Activated T-cell treated with anti-CD3 and anti-CD28 coated beads, Interleukin-2, amount 50 U/mL, for 48 hours (primary cell): ENCODE results near the gene IL17RC.
A peak's percentile ranks its signal among the peaks of the same experiment; 100 is the strongest.

Experiments
- DNase-seq, 2 experiments: peaks; one replicate each; pipeline ENCODE4 v3.0.0-alpha.2; 2020

Gene IL17RC

DNA sequence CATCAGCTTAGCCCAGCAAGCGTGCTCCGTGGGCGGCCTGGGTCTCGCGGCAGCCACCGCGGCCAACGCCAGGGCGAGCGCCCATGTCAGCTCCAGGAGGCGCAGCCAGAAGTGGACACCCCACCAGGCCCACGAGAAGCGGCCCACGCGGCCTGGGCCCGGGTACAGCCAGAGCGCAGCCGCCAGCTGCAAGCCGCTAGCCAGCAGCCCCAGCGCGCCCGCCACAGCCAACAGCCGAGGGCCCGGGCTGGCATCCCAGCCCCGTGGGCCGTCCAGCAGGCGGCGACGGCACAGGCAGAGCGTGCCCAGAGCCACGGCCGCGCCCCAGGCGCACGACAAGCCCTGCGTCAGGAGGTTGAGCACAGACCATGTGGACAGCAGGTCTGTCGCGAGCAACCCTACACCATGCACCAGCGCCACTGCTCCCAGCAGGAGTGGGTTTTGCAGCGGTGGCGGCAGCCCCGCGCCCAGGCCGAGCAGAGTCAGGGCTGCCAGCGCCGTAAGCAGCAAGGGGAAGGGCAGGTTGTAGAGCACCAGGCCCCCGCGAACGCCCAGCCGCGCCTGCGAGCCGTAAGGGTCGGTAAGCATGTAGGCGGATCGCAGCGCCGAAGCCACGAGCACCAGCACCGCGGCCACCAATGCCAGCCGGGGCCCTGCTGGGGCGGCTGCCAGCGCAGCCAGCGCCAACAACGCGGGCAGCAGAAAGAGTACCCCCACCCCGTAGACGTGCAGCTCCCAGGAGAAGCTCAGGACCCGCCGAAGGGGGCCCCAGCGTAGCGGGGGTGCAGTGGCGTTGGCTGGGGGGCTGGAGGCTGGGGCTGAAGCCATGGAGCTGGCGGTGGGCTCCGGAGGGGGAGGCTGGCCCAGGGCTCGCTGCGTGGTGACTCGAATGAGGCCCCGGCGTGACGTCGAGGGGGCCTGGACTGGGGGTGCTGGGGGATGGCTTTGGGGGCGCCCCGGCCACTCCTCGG lies 30.4 kb downstream of the IL17RC start:
- DNase-seq = no peak

DNA sequence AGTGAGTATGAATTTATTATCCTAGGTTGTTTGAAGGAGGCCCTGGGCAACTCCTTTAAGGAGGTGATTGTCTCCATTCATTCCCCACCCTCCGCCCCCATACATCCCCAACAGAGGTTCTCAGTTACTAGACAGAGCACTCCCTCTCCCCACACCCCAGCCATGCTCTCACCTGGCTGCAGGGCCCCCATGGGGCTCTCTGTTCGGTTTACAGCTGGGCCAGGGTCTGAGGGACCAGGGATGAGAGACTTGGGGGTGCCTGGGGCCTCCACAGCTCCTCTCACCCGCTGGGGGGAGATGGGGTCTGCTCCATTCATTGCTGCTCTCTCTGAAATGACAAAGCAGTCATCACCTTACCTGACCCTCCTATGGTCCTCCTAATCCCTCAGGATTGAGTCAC lies 31.7 kb downstream of the IL17RC start:
- no peak for DNase-seq

DNA sequence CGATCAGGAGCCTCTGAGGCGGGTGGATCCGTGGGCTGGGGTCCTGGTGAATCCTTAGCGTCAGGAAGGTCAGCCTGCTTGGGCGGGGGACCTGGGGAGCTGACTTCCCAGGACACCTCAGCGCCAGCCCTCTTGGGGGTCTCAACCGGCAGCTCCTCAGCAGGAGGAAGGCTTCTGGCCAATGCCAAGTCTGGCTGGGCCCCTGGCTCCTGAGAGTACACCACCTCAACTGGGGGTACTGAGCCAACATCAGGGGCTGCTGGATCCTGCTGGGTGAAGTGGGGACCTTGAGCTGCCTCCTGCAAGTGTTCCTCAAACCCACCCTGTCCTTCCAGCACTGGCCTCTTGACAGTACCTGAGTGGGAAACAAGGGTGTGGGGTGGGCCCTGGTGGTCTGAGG lies 32.2 kb downstream of the IL17RC start:
- DNase-seq = no peak

- no peak for DNase-seq
Observed at GRCh38 chr3:9949626-9950025, 32.7 kb downstream of the IL17RC start.

- DNase-seq = peak; percentile 36 to 45
Observed at GRCh38 chr3:9951126-9951525, 34.2 kb downstream of the IL17RC start.

GRCh38 chr3:9951598-9951961 lies 34.7 kb downstream of the IL17RC start:
- peak; percentile 35 to 42 for DNase-seq

GRCh38 chr3:9951962-9952805 lies 35.3 kb downstream of the IL17RC start, which contains the start of gene PRRT3:
Gene PRRT3, minus strand, starts transcription at chr3:9952408. Its CDS starts 2,293 bp downstream, at chr3:9950115.
- peak; percentile 75 to 78 for DNase-seq

DNA sequence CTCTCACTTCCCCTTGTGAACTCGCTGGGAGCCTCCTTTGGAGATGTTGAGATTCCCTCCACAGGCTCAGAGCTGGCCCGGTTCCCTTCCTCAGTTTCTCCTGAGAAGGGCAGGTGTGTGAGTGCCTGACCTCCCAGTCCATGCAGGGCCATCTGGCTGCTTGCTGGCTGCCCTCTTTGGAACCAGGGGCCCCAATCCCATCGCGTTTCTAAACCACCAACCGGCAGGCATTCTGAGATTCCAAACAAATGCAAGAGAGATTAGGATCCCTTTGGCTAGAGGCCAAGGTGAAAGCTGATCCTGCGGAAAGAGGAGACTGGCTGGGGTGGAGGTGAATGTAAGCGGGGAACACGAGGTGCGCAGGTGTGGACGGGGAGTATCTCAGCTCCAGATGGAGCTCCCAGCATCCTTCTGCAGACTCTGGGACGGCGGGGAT lies 38.2 kb downstream of the IL17RC start:
- no peak for DNase-seq

GRCh38 chr3:9955611-9956352 lies 38.9 kb downstream of the IL17RC start:
- DNase-seq = no peak

DNA sequence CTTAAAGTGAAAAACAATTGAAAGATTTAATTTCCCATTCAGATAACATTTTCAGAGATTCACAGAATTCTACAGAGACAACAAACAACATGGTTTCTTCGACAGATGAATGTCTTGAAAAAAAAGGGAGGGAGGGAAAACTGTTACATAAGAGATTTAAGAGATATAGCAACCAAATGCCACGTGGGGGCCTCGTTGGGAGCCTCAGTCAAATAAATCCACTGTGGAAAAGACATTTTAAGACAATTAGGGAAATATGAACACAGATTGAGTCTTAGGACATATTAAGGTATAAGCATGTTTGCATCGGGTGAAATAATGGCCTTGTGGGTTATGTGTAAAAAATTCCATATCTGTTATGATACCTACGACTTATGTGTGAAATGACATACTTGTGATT lies 40.3 kb downstream of the IL17RC start:
- DNase-seq = no peak

- DNase-seq = no peak
Observed at GRCh38 chr3:9965200-9965875, 48.4 kb downstream of the IL17RC start.

DNA sequence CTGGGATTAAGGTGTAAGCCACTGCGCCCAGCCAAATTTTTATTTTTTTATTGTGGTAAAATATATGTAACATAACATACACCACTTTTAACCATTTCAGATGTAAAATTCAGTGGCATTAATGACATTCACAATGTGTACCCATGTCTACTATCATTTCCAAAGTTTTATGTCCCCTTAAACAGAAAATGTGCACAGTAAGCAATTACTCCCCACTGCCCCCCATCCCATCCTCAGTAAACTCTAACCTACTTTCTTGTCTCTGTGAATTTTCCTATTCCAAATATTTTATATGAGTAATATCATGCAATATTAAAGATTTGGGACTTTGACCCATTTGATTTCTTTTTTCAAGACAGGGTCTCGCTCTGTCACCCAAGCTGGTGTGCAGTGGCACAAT lies 49.9 kb downstream of the IL17RC start:
- no peak for DNase-seq

- DNase-seq = peak in 1 of 2 experiments; percentile 8
Observed at GRCh38 chr3:9969632-9970019, 52.7 kb downstream of the IL17RC start.

GRCh38 chr3:9970020-9970652 lies 53.2 kb downstream of the IL17RC start:
- DNase-seq = no peak

DNA sequence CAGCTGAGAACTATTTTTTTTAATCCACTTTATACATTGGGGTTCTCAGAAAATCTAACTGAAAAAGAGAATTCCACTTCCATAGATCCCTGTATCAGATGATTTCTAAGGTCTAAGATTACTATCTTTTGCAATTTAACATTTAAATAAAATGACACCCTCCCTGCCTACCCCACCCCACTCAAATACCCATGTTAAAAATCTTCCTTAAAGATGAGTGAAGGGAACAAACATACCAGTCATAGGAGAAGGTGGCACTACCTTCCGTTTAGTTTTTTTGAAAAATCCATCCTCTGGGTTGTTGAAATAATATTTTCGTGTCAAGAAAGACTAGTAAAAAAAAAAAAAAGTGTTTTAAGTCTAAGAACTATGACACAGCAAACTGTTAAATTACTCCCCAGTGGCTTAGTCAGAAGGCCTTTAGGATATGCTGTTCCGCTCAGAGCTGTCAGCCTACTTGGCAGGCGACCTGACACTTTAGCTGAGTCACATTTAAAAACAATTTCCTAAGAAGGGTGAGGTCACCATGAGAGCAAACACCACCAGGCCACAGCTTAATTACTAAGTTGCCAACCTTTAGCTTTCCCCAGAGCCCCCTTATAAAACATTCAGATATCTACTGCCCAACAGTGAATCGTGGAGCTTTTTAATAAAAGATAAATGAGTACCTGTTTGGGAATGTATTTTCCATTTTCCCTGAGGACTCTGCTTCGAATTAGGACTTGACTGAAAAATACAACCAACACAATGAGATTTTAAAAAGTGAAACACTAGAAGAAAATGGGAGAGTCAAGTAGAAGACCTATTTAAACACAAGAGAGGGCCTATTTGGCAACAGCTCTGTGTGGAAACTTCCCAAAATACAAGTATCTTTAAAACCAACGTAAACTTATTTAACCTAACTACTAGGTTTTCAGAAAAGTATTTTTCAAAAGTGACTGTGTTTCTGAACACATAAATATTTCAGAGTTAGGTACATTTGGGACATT lies 60.1 kb downstream of the IL17RC start:
- DNase-seq = peak; percentile 35 to 52

DNA sequence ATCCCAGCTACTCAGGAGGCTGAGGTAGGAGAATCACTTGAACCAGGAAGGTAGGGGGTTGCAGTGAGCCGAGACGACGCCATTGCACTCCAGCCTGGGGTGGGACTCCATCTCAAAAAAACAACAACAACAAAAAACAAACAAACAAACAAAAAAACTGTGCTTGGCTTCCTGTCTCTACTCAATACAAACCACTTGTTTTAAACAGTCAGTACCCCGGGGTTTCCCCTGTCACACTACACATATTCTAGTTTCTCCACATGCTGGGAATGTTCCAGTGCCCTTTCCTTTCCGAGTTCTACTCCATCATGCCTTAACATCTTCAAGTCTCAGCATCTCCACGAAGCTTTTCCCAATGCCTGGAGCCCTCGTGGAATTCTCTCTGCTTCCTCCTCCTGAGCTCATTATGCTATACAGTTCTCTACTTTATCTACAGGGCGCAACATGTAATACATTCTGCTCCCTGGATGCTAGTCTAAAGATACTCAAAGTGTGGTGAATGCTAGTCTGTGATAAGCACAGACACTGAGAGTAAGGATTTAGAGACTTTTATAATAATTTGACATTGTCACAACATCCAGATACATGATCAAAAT lies 61.9 kb downstream of the IL17RC start:
- no peak for DNase-seq

DNA sequence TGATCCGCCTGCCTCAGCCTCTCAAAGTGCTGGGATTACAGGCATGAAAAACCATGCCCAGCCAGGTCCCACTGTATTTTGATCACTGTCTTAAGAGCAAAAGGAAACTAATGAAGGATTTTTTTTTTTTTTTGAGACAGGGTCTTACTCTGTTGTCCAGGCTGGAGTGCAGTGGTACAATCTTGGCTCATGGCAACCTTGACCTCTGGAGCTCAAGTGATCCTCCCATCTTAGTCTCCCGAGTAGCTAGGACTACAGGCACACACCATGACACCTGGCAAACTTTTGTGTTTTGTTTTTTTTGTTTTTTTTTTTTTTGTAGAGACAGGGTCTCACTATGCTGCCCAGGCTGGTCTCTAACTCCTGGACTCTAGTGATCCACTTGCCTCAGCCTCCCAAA lies 63.4 kb downstream of the IL17RC start:
- no peak for DNase-seq
